Peyer's patch (tissue), 4 donors: ENCODE data around the gene PLXNC1. TPM values are rescaled to one million over a fixed set of nuclear protein-coding genes. Genes with fewer than 3 reads are reported as not detected.

Source experiments
- DNase-seq, 3 donors: peaks; one replicate each; pipeline ENCODE4 v3.0.0-alpha.2; 2017 to 2019
- H3K27ac ChIP-seq, 4 donors: fragments of 200-600 bp; sonication (generic); one replicate each; pipeline ENCODE4 v1.5.1; 2016 to 2019
- H3K27me3 ChIP-seq, 2 donors: fragments of 200-600 bp; sonication (generic); one replicate each; pipeline ENCODE4 v1.5.1; 2019
- H3K36me3 ChIP-seq, 3 donors: fragments of 200-600 bp; sonication (generic); one replicate each; pipeline ENCODE4 v1.5.1; 2016 to 2019
- H3K4me1 ChIP-seq, 4 donors: fragments of 200-600 bp; sonication (generic); one replicate each; pipeline ENCODE4 v1.5.1; 2016 to 2019
- H3K4me3 ChIP-seq, 4 donors: fragments of 200-600 bp; sonication (generic); 1 replicate in 3 of 4; 2 replicates in 1 of 4; pipeline ENCODE4 v1.5.1; 2016 to 2019; ENCODE audit warnings: mild to moderate bottlenecking in 1 of 4
- H3K9me3 ChIP-seq, 4 donors: fragments of 200-600 bp; sonication (generic); one replicate each; pipeline ENCODE4 v1.5.1; 2016 to 2019; ENCODE audit warnings: mild to moderate bottlenecking in 1 of 4
- CTCF ChIP-seq, 6 experiments: fragments of 450-650 bp in 4 of 6; fragments of 200-600 bp in 2 of 6; sonication (generic) in 1 of 6; IDR thresholded peaks; one replicate each; pipeline ENCODE4 v1.5.1; 2017 to 2019; ENCODE audit warnings: antibody characterized with exemption in 6 of 6, mild to moderate bottlenecking in 3 of 6, moderate library complexity in 1 of 6
- POLR2A ChIP-seq, 2 donors: fragments of 450-650 bp; IDR thresholded peaks; one replicate each; pipeline ENCODE4 v1.5.1; 2017; ENCODE audit warnings: antibody characterized with exemption in 2 of 2, mild to moderate bottlenecking in 2 of 2, moderate library complexity in 2 of 2
- total RNA-seq, 4 donors: library from RNA; depleted of rRNA; stranded (reverse); fragments of >200 nt; gene quantifications; one replicate each; pipeline ENCODE4 v1.1.0, GENCODE V29; 2016

Gene PLXNC1
- total RNA-seq, 4 donors from 2014 or later = 0.88 to 21.5 (median 5.1) TPM

DNA sequence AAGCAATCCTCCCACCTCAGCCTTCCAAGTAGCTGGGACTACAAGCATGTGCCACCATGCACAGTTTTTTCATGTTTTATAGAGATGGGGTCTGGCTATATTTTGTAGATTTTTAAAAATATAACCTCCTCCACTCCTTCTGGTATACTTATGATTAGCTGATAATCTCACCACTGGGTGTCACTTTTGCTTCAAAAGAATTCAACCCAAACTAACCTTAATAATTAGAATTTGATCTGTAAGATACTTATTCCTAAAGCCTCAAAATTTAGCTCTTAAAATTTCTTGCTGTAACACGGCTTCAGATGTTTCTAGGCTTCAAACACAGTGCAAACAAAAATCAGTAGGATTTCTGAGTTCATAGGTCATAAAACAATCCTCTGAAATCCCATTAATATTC lies 181.0 kb downstream of the PLXNC1 start:
- no peaks in the 10 kb centered on the region for H3K27me3 ChIP-seq
- H3K36me3 ChIP-seq = peaks cover 0 to 7% (median 0%) of the 10 kb centered on the region in 3 donors
- no peaks in the 10 kb centered on the region for H3K9me3 ChIP-seq
- no peak overlapping the region for H3K4me3 ChIP-seq
- DNase-seq = no peak
- H3K27ac ChIP-seq = no peak overlapping the region
- H3K4me1 ChIP-seq = no peaks in the 10 kb centered on the region
- no peak for TF ChIP-seq CTCF (IDR thresholded peaks at IDR 0.05)
- TF ChIP-seq POLR2A (IDR thresholded peaks at IDR 0.05) = no peak

DNA sequence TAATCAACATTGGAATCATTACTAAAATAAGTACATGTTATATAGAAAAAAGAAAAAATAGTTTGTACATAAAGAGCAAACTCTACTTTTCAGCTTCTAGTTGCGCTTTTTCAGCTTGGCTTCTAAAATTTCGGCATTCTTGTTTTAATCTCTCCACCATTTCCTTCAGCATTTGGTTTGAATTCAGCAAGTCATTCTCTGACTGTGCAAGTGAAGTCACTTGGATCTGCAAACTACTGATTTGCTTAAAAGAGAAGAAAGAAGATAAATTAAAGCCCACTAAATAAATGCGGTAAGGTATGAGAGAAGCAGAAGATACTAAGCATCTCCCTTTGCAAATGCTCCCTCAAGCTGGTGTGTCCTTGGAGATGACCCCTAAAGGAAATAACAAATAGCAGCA lies 185.0 kb downstream of the PLXNC1 start:
- no peak for DNase-seq
- H3K27ac ChIP-seq = no peak overlapping the region
- no peak overlapping the region for H3K4me3 ChIP-seq
- peaks cover 0 to 7% (median 0%) of the 10 kb centered on the region in 3 donors for H3K36me3 ChIP-seq
- TF ChIP-seq CTCF (IDR thresholded peaks at IDR 0.05) = no peak
- TF ChIP-seq POLR2A (IDR thresholded peaks at IDR 0.05) = no peak
- no peaks in the 10 kb centered on the region for H3K27me3 ChIP-seq
- H3K9me3 ChIP-seq = no peaks in the 10 kb centered on the region
- H3K4me1 ChIP-seq = no peaks in the 10 kb centered on the region

DNA sequence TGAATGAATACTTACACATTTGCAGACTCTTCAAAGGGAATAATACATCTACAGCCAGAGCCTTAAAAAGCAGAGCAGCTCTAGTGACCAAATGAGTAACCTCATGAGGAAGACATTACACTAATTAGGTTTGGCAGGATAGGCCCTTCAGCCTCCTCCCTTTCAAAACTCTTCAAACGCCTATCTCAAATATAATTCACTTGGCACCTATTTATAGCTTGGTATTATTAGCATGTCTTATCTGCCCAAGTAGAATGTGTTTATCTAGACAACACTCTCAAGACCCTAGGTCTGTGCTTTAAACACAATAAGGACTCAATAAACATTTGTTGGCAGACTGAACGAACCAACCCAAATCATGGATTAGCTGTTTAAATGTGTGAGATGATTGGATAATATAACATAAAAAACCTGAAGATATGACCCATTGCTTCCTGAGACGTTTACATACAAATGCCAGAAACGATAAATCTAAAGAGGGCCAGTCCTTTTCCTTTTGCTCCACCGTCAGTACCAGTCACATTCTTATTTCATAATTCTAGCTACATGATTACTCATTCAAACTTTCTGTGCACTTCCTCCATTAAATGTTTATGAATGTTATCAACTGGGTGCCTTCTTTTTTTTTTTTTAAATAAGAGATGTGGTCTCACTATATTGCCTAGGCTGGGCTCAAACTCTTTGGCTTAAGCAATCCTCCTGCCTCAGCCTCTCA lies 188.0 kb downstream of the PLXNC1 start:
- H3K4me1 ChIP-seq = no peaks in the 10 kb centered on the region
- H3K4me3 ChIP-seq = no peak overlapping the region
- DNase-seq = no peak
- TF ChIP-seq POLR2A (IDR thresholded peaks at IDR 0.05) = no peak
- no peak for TF ChIP-seq CTCF (IDR thresholded peaks at IDR 0.05)
- no peaks in the 10 kb centered on the region for H3K36me3 ChIP-seq
- no peak overlapping the region for H3K27ac ChIP-seq
- no peaks in the 10 kb centered on the region for H3K27me3 ChIP-seq
- H3K9me3 ChIP-seq = no peaks in the 10 kb centered on the region

GRCh38 chr12:94338006-94338794 lies 189.8 kb downstream of the PLXNC1 start:
- H3K27ac ChIP-seq = no peak overlapping the region
- DNase-seq = no peak
- no peak overlapping the region for H3K4me3 ChIP-seq
- no peaks in the 10 kb centered on the region for H3K4me1 ChIP-seq
- no peaks in the 10 kb centered on the region for H3K9me3 ChIP-seq
- no peaks in the 10 kb centered on the region for H3K36me3 ChIP-seq
- no peaks in the 10 kb centered on the region for H3K27me3 ChIP-seq
- TF ChIP-seq POLR2A (IDR thresholded peaks at IDR 0.05) (no peak), CTCF (IDR thresholded peaks at IDR 0.05) (no peak)

- Histone ChIP-seq H3K4me3 (no peak overlapping the region), H3K27me3 (no peaks in the 10 kb centered on the region), H3K9me3 (no peaks in the 10 kb centered on the region), H3K4me1 (no peaks in the 10 kb centered on the region), H3K27ac (no peak overlapping the region), H3K36me3 (peaks cover 0 to 6% (median 0%) of the 10 kb centered on the region in 3 donors)
- no peak for TF ChIP-seq CTCF (IDR thresholded peaks at IDR 0.05)
- no peak for TF ChIP-seq POLR2A (IDR thresholded peaks at IDR 0.05)
- no peak for DNase-seq
Observed at GRCh38 chr12:94340573-94340972, 192.2 kb downstream of the PLXNC1 start.
